ENCODE measurements around the gene SCN4A. TPM values are rescaled to one million over a fixed set of nuclear protein-coding genes. Genes with fewer than 3 reads are reported as not detected.

SCN4A gene
- polyA plus RNA-seq, 1 donor from 2014 or later, result not detected

DNA sequence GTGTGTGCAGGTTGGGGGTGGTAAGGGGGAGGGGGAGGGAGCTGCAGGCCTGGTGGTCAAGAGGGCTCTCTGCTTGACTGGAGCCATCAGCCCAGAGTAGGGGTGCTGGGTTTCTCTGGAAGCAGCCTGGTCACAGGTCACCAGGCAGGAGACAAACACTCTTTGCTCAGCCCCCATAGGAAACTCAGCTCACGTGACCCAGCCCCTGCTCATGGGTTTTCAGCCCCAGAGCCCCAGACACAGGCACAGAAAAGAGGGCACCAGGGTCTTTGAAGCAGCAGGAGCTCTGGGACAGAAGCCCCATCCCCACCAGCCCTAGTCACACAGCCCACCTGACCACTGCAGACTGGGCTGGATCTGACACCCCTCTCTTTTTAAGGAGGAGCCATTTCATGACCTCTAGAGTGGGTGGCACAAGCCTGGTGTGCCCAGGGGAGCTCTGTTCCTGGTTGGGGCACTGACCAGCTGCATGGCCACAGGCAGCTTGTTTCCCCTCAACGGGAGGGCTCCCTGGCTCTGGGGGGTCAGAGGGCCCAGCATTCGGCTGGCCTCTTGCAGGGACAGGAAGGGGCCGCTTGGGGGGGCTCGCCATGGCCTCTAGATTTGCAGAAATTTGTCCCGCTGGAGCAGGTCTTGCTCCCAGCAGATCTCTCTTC lies 26.8 kb downstream of the SCN4A start:
- H3K9me3 ChIP-seq (ENCODE audit: low read length), result peaks cover 3% of the 10 kb centered on the region
- no peak for TF ChIP-seq TAF1 (IDR thresholded peaks at IDR 0.05; ENCODE audit: low read depth)
- no peak for TF ChIP-seq POLR2AphosphoS5 (IDR thresholded peaks at IDR 0.05)
- TF ChIP-seq MXI1 (conservative IDR thresholded peaks at IDR 0.05; ENCODE audit: poor library complexity, severe bottlenecking), result no peak
- TF ChIP-seq, protein P1, sequence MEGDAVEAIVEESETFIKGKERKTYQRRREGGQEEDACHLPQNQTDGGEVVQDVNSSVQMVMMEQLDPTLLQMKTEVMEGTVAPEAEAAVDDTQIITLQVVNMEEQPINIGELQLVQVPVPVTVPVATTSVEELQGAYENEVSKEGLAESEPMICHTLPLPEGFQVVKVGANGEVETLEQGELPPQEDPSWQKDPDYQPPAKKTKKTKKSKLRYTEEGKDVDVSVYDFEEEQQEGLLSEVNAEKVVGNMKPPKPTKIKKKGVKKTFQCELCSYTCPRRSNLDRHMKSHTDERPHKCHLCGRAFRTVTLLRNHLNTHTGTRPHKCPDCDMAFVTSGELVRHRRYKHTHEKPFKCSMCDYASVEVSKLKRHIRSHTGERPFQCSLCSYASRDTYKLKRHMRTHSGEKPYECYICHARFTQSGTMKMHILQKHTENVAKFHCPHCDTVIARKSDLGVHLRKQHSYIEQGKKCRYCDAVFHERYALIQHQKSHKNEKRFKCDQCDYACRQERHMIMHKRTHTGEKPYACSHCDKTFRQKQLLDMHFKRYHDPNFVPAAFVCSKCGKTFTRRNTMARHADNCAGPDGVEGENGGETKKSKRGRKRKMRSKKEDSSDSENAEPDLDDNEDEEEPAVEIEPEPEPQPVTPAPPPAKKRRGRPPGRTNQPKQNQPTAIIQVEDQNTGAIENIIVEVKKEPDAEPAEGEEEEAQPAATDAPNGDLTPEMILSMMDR (IDR thresholded peaks at IDR 0.05; ENCODE audit: poor library complexity, severe bottlenecking), result no peak
- TF ChIP-seq, protein P2, sequence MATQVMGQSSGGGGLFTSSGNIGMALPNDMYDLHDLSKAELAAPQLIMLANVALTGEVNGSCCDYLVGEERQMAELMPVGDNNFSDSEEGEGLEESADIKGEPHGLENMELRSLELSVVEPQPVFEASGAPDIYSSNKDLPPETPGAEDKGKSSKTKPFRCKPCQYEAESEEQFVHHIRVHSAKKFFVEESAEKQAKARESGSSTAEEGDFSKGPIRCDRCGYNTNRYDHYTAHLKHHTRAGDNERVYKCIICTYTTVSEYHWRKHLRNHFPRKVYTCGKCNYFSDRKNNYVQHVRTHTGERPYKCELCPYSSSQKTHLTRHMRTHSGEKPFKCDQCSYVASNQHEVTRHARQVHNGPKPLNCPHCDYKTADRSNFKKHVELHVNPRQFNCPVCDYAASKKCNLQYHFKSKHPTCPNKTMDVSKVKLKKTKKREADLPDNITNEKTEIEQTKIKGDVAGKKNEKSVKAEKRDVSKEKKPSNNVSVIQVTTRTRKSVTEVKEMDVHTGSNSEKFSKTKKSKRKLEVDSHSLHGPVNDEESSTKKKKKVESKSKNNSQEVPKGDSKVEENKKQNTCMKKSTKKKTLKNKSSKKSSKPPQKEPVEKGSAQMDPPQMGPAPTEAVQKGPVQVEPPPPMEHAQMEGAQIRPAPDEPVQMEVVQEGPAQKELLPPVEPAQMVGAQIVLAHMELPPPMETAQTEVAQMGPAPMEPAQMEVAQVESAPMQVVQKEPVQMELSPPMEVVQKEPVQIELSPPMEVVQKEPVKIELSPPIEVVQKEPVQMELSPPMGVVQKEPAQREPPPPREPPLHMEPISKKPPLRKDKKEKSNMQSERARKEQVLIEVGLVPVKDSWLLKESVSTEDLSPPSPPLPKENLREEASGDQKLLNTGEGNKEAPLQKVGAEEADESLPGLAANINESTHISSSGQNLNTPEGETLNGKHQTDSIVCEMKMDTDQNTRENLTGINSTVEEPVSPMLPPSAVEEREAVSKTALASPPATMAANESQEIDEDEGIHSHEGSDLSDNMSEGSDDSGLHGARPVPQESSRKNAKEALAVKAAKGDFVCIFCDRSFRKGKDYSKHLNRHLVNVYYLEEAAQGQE (IDR thresholded peaks at IDR 0.05; ENCODE audit: borderline replicate concordance), result no peak
- no peak for TF ChIP-seq RAD21 (conservative IDR thresholded peaks at IDR 0.05)
- no peak for TF ChIP-seq SMC3 (conservative IDR thresholded peaks at IDR 0.05; ENCODE audit: poor library complexity)
- no peak for TF ChIP-seq EP300 (conservative IDR thresholded peaks at IDR 0.05; ENCODE audit: poor library complexity, severe bottlenecking)
- no peak for TF ChIP-seq EZH2 (IDR thresholded peaks at IDR 0.05; ENCODE audit: borderline replicate concordance, insufficient read depth, low read length, poor library complexity, severe bottlenecking)

DNA sequence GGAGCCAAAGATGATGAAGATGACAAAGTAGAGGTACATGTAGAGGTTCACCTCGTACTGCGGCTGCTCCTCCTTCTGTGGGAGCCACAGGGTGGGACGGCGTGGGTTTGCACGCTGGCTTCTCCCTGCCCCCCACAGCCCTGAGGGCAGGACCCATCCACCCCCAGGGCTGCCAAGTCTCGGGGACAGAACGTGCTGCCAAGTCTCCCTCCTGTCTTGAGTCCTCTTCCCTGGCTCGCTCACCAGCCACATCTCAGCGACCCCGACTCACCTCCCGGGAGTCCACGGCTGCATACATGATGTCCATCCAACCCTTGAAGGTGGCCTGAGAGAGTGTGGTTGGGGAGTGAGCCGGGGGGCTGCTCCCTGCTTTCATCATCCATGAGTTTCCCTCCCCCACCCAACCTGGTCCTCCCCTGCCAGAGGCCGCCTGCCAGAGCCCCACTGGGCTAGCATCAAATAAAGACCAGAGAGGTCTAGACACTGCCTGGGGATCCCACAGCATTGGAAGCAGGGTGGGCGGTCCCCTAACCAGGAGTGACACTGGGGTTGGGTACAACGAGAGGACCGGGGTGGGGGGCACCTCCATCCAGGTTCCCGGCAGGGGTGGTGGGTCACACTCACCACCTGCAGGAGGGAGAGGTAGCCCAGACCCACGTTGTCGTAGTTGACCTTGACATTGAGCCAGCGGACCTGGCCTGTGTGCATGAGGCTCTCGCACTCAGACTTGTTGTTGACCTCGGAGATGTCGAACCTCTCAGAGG lies 27.8 kb downstream of the SCN4A start:
- no peaks in the 10 kb centered on the region for H3F3A ChIP-seq (ENCODE audit: insufficient read depth, low read length, poor library complexity, severe bottlenecking)
- no peaks in the 10 kb centered on the region for H3K36me3 ChIP-seq (ENCODE audit: insufficient read depth, low read length)
- no peaks in the 10 kb centered on the region for H3K79me2 ChIP-seq (replicated peaks; ENCODE audit: insufficient read depth, low read length)
- H3K9ac ChIP-seq (ENCODE audit: low read length), result no peak overlapping the region
- H2AFZ ChIP-seq (ENCODE audit: low read depth, low read length), result no peak overlapping the region
- TF ChIP-seq POLR2AphosphoS5 (IDR thresholded peaks at IDR 0.05) (no peak), EZH2 (IDR thresholded peaks at IDR 0.05; ENCODE audit: borderline replicate concordance, insufficient read depth, low read length, poor library complexity, severe bottlenecking) (no peak), RAD21 (conservative IDR thresholded peaks at IDR 0.05) (no peak), MXI1 (conservative IDR thresholded peaks at IDR 0.05; ENCODE audit: poor library complexity, severe bottlenecking) (no peak), EP300 (conservative IDR thresholded peaks at IDR 0.05; ENCODE audit: poor library complexity, severe bottlenecking) (no peak), TAF1 (IDR thresholded peaks at IDR 0.05; ENCODE audit: low read depth) (no peak), SMC3 (conservative IDR thresholded peaks at IDR 0.05; ENCODE audit: poor library complexity) (no peak)
- TF ChIP-seq, protein P2 (IDR thresholded peaks at IDR 0.05; ENCODE audit: borderline replicate concordance), result no peak
- TF ChIP-seq, protein P1 (IDR thresholded peaks at IDR 0.05; ENCODE audit: poor library complexity, severe bottlenecking), result no peak
- no peak overlapping the region for H3K27ac ChIP-seq (ENCODE audit: low read length)
- no peaks in the 10 kb centered on the region for H3K27me3 ChIP-seq (ENCODE audit: insufficient read depth, low read depth, low read length)
- H4K20me1 ChIP-seq (ENCODE audit: insufficient read depth), result no peaks in the 10 kb centered on the region
- H3K4me2 ChIP-seq (ENCODE audit: low read length), result no peak overlapping the region
- no peaks in the 10 kb centered on the region for H3K9me2 ChIP-seq (ENCODE audit: insufficient read depth, low read length)
- H3K4me3 ChIP-seq (ENCODE audit: low read length), result no peak overlapping the region
- H3K9me3 ChIP-seq (ENCODE audit: low read length), result peaks cover 3% of the 10 kb centered on the region

More for the DNA sequence above, 26.8 kb downstream of the SCN4A start:
- Histone ChIP-seq H2AFZ (ENCODE audit: low read depth, low read length) (no peak overlapping the region), H3K36me3 (ENCODE audit: insufficient read depth, low read length) (no peaks in the 10 kb centered on the region), H3K4me2 (ENCODE audit: low read length) (no peak overlapping the region), H3K27ac (ENCODE audit: low read length) (no peak overlapping the region), H3K9ac (ENCODE audit: low read length) (no peak overlapping the region), H3F3A (ENCODE audit: insufficient read depth, low read length, poor library complexity, severe bottlenecking) (no peaks in the 10 kb centered on the region), H3K79me2 (replicated peaks; ENCODE audit: insufficient read depth, low read length) (no peaks in the 10 kb centered on the region), H3K4me3 (ENCODE audit: low read length) (no peak overlapping the region), H3K9me2 (ENCODE audit: insufficient read depth, low read length) (no peaks in the 10 kb centered on the region), H4K20me1 (ENCODE audit: insufficient read depth) (no peaks in the 10 kb centered on the region), H3K27me3 (ENCODE audit: insufficient read depth, low read depth, low read length) (no peaks in the 10 kb centered on the region)

Measured in neural cell (in vitro differentiated cells).